Cardiac fibroblast (primary cell): Measurements from ENCODE around the gene WFIKKN2.

Experiments
- DNase-seq, 2 donors: peaks; one replicate each; pipeline versions ENCODE4 v3.0.0 to v3.0.0-alpha.2; 2010; ENCODE audit warnings: low read depth in 2 of 2
- H3K4me3 ChIP-seq, 2 donors: replicated peaks in 1 of 2; 1 replicate in 1 of 2; 2 replicates in 1 of 2; pipeline ENCODE4 v1.5.1; 2011; ENCODE audit warnings: low read depth in 2 of 2, low read length in 2 of 2, mild to moderate bottlenecking in 2 of 2, moderate library complexity in 1 of 2
- TF ChIP-seq, protein P1 (sequence below): IDR thresholded peaks from one replicate; pipeline ENCODE4 v1.5.1; 2011; ENCODE audit warnings: low read depth, mild to moderate bottlenecking, low read length, inconsistent platforms

WFIKKN2 gene

DNA sequence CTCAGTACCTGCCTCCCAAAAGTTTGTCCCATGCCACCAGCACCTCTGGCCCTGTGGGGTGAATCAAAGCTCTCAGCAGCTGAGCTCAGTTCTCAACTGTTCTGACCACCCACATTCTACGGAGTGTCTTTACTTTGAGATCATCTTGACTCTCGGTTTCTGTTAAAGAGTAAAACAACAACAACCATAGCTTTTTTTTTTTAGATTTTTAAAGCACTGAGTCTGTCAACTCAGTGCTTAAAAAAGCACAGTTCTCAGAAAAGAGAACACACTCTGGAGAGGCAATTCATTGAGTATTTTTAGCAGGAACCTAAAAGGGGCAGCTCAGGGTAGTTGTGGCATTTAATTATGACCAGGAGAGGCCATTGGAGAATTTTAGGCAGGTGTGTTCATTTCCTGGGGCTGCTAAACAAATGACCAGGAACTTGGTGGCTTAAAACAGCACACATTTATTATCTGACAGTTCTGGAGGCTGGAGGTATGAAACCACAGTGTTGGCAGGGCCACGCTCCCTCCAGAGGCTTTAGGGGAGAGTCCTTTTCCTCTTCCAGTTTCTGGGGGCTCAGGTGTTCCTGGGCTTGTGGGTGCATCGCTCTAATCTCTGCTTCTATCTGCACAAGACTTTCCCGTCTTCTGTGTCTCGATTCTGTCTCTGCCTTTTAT is 6.7 kb upstream of the WFIKKN2 start:
- TF ChIP-seq, protein P1, sequence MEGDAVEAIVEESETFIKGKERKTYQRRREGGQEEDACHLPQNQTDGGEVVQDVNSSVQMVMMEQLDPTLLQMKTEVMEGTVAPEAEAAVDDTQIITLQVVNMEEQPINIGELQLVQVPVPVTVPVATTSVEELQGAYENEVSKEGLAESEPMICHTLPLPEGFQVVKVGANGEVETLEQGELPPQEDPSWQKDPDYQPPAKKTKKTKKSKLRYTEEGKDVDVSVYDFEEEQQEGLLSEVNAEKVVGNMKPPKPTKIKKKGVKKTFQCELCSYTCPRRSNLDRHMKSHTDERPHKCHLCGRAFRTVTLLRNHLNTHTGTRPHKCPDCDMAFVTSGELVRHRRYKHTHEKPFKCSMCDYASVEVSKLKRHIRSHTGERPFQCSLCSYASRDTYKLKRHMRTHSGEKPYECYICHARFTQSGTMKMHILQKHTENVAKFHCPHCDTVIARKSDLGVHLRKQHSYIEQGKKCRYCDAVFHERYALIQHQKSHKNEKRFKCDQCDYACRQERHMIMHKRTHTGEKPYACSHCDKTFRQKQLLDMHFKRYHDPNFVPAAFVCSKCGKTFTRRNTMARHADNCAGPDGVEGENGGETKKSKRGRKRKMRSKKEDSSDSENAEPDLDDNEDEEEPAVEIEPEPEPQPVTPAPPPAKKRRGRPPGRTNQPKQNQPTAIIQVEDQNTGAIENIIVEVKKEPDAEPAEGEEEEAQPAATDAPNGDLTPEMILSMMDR, result no peak
- DNase-seq, result no peak
- H3K4me3 ChIP-seq, result no peak overlapping the region

DNA sequence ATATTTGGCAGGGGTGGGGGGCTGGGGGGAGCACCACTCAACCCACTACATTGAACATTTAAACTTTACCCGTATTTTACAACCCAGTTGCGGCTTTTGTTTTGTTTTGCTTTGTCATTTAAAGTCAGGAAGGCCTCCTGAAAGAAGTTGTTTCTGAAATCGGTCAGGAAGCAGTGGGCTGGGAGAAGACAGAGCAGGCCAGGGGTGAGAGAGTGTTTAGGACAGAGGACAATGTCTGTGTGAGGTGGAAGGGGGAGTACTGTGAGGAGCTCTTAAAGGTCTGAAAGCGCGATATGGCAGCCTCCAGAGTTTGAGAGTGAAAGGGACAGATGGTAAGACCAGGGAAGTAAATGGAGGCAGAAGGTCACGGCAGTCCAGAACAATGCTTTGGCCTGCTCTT is 6.1 kb upstream of the WFIKKN2 start:
- TF ChIP-seq, protein P1, result no peak
- no peak for DNase-seq
- H3K4me3 ChIP-seq, result no peak overlapping the region

DNA sequence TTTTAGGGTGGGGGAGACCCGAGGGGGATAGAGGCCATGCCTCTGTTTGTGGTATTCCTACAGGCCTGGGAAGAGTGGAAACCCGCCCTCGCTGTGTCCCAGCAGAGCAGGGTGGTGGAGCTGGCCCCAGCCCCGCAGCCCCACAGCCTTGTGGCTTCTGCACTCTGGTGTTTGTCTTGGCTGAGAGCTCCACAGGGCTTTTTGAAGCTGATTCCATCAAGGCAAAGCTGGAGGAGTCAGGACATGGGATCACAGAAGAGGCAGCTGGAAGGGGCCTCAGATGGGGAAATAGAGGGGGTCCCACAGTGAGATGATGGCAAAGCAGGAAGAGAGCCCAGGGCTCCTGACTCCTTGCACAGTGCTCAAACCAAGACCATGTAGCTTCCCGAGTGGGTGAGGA is 5.0 kb upstream of the WFIKKN2 start:
- TF ChIP-seq, protein P1, result no peak
- peak in 1 of 2 donors; percentile 30 for DNase-seq
- H3K4me3 ChIP-seq, result no peak overlapping the region

- TF ChIP-seq, protein P1, result no peak
- DNase-seq, result no peak
- no peak overlapping the region for H3K4me3 ChIP-seq
Measured at GRCh38 chr17:50830994-50831393, 4.4 kb upstream of the WFIKKN2 start.

GRCh38 chr17:50831471-50831928 is 3.9 kb upstream of the WFIKKN2 start:
- H3K4me3 ChIP-seq, result no peak overlapping the region
- TF ChIP-seq, protein P1, result no peak
- DNase-seq, result peak in 1 of 2 donors; percentile 70

GRCh38 chr17:50832267-50832863 is 3.0 kb upstream of the WFIKKN2 start:
- TF ChIP-seq, protein P1, result no peak
- no peak overlapping the region for H3K4me3 ChIP-seq
- DNase-seq, result no peak
